Neural cell (in vitro differentiated cells): ENCODE measurements around the gene CLTB. TPM values are rescaled to one million over a fixed set of nuclear protein-coding genes. Genes with fewer than 3 reads are reported as not detected.

Experiments used
- H2AFZ ChIP-seq: fragments of 200-600, 300-800 bp; sonication (generic), shearing (Covaris generic); 2 replicates; pipeline ENCODE4 v1.6.0; 2014; ENCODE audit warnings: low read depth, mild to moderate bottlenecking, antibody characterized with exemption, low read length, moderate library complexity
- H3F3A ChIP-seq: fragments of 200-600 bp; shearing (Covaris generic); 2 replicates; pipeline ENCODE4 v1.6.1; 2016; ENCODE audit warnings: mild to moderate bottlenecking, moderate library complexity, mixed read lengths, antibody characterized with exemption, low read length; ENCODE audit not compliant: insufficient read depth, poor library complexity, severe bottlenecking
- H3K27ac ChIP-seq: fragments of 200-600, 300-800 bp; sonication (generic), shearing (Covaris generic); 2 replicates; pipeline ENCODE4 v1.5.1; 2014; ENCODE audit warnings: mild to moderate bottlenecking, low read length, moderate library complexity
- H3K27me3 ChIP-seq: fragments of 300-800, 200-600 bp; sonication (generic), shearing (Covaris generic); 2 replicates; pipeline ENCODE4 v1.6.0; 2014; ENCODE audit warnings: mild to moderate bottlenecking, low read depth, low read length, moderate library complexity; ENCODE audit not compliant: insufficient read depth
- H3K36me3 ChIP-seq: fragments of 300-800, 200-600 bp; sonication (generic), shearing (Covaris generic); 2 replicates; pipeline ENCODE4 v1.5.1; 2014; ENCODE audit warnings: mild to moderate bottlenecking, antibody characterized with exemption, low read length, moderate library complexity; ENCODE audit not compliant: insufficient read depth
- H3K4me2 ChIP-seq: fragments of 300-800, 200-600 bp; sonication (generic), shearing (Covaris generic); 2 replicates; pipeline ENCODE4 v1.6.0; 2014; ENCODE audit warnings: mild to moderate bottlenecking, low read length
- H3K4me3 ChIP-seq: fragments of 300-800, 200-600 bp; sonication (generic), shearing (Covaris generic); 2 replicates; pipeline ENCODE4 v1.5.1; 2014; ENCODE audit warnings: mild to moderate bottlenecking, low read length, moderate library complexity
- H3K79me2 ChIP-seq: fragments of 200-600 bp; shearing (Covaris generic); replicated peaks from 2 replicates; pipeline ENCODE4 v1.6.0; 2014; ENCODE audit warnings: mild to moderate bottlenecking, low read length, moderate library complexity; ENCODE audit not compliant: insufficient read depth
- H3K9ac ChIP-seq: fragments of 300-800, 200-600 bp; sonication (generic), shearing (Covaris generic); 2 replicates; pipeline ENCODE4 v1.6.1; 2016; ENCODE audit warnings: mild to moderate bottlenecking, low read length, mixed read lengths
- H3K9me2 ChIP-seq: fragments of 200-600 bp; shearing (Covaris generic); 2 replicates; pipeline ENCODE4 v1.6.1; 2016; ENCODE audit warnings: mild to moderate bottlenecking, low read length, mixed read lengths; ENCODE audit not compliant: insufficient read depth
- H3K9me3 ChIP-seq: fragments of 200-600, 300-800 bp; sonication (generic), shearing (Covaris generic); 2 replicates; pipeline ENCODE4 v1.6.1; 2016; ENCODE audit warnings: mild to moderate bottlenecking, mixed run types, low read length, moderate library complexity, mixed read lengths
- H4K20me1 ChIP-seq: fragments of 200-600 bp; shearing (Covaris generic); 2 replicates; pipeline ENCODE4 v1.6.1; 2016; ENCODE audit warnings: mild to moderate bottlenecking, mixed run types; ENCODE audit not compliant: insufficient read depth
- CTCF ChIP-seq: fragments of 450-650 bp; IDR thresholded peaks from 2 replicates; pipeline ENCODE4 v1.5.1; 2014; ENCODE audit warnings: antibody characterized with exemption, mild to moderate bottlenecking, moderate library complexity; ENCODE audit not compliant: poor library complexity, severe bottlenecking
- EP300 ChIP-seq: fragments of 450-650 bp; conservative IDR thresholded peaks from 2 replicates; pipeline ENCODE4 v1.6.1; 2014; ENCODE audit warnings: antibody characterized with exemption, mild to moderate bottlenecking, moderate library complexity; ENCODE audit not compliant: poor library complexity, severe bottlenecking
- EZH2 ChIP-seq: fragments of 200-600, 300-800 bp; shearing (Covaris generic), sonication (generic); IDR thresholded peaks from 2 replicates; pipeline ENCODE4 v1.6.1; 2014; ENCODE audit warnings: antibody characterized with exemption, low read length, borderline replicate concordance, mild to moderate bottlenecking; ENCODE audit not compliant: insufficient read depth, poor library complexity, severe bottlenecking
- MXI1 ChIP-seq: fragments of 450-650 bp; conservative IDR thresholded peaks from 2 replicates; pipeline ENCODE4 v1.6.1; 2014; ENCODE audit warnings: antibody characterized with exemption, mild to moderate bottlenecking; ENCODE audit not compliant: poor library complexity, severe bottlenecking
- POLR2AphosphoS5 ChIP-seq: IDR thresholded peaks from 2 replicates; pipeline ENCODE4 v1.6.1; 2012
- RAD21 ChIP-seq: fragments of 450-650 bp; conservative IDR thresholded peaks from 2 replicates; pipeline ENCODE4 v1.6.1; 2014; ENCODE audit warnings: antibody characterized with exemption, mild to moderate bottlenecking, moderate library complexity
- REST ChIP-seq: IDR thresholded peaks from 2 replicates; pipeline ENCODE4 v1.6.1; 2012; ENCODE audit warnings: borderline replicate concordance
- SMC3 ChIP-seq: fragments of 450-650 bp; conservative IDR thresholded peaks from 2 replicates; pipeline ENCODE4 v1.6.1; 2014; ENCODE audit warnings: antibody characterized with exemption, mild to moderate bottlenecking, moderate library complexity; ENCODE audit not compliant: poor library complexity
- TAF1 ChIP-seq: IDR thresholded peaks from 2 replicates; pipeline ENCODE4 v1.6.1; 2012; ENCODE audit warnings: low read depth
- polyA plus RNA-seq: library from polyadenylated mRNA; depleted of rRNA; stranded (reverse); fragments of >200 nt; gene quantifications from 2 replicates; pipeline ENCODE4 v1.2.3, GENCODE V29; 2014

CLTB gene
- polyA plus RNA-seq, 1 donor from 2014 or later, result 239 TPM

- no peak overlapping the region for H3K4me2 ChIP-seq
- no peak overlapping the region for H2AFZ ChIP-seq
- H3K9ac ChIP-seq, result no peak overlapping the region
- H3K79me2 ChIP-seq, result no peaks in the 10 kb centered on the region
- TF ChIP-seq POLR2AphosphoS5, result no peak
- no peak for TF ChIP-seq TAF1
- no peak for TF ChIP-seq RAD21
- TF ChIP-seq REST, result no peak
- TF ChIP-seq MXI1, result no peak
- no peak for TF ChIP-seq SMC3
- no peak for TF ChIP-seq EZH2
- TF ChIP-seq CTCF, result no peak
- TF ChIP-seq EP300, result no peak
- H3K36me3 ChIP-seq, result no peaks in the 10 kb centered on the region
- no peaks in the 10 kb centered on the region for H3K27me3 ChIP-seq
- no peak overlapping the region for H3K27ac ChIP-seq
- H3K4me3 ChIP-seq, result no peak overlapping the region
- H3K9me2 ChIP-seq, result no peaks in the 10 kb centered on the region
- no peaks in the 10 kb centered on the region for H3F3A ChIP-seq
- no peaks in the 10 kb centered on the region for H4K20me1 ChIP-seq
- H3K9me3 ChIP-seq, result no peaks in the 10 kb centered on the region
Measured at GRCh38 chr5:176400382-176401156, 15.8 kb downstream of the CLTB start.

GRCh38 chr5:176397736-176398420 lies 18.5 kb downstream of the CLTB start:
- Histone ChIP-seq H2AFZ (no peak overlapping the region), H3K9me3 (no peaks in the 10 kb centered on the region), H3K36me3 (no peaks in the 10 kb centered on the region), H3F3A (no peaks in the 10 kb centered on the region), H3K27me3 (no peaks in the 10 kb centered on the region), H3K9ac (no peak overlapping the region), H3K4me2 (no peak overlapping the region), H3K9me2 (no peaks in the 10 kb centered on the region), H3K27ac (no peak overlapping the region), H3K79me2 (no peaks in the 10 kb centered on the region), H3K4me3 (no peak overlapping the region), H4K20me1 (no peaks in the 10 kb centered on the region)
- no peak for TF ChIP-seq RAD21
- no peak for TF ChIP-seq TAF1
- TF ChIP-seq CTCF, result no peak
- no peak for TF ChIP-seq EZH2
- TF ChIP-seq REST, result no peak
- TF ChIP-seq EP300, result no peak
- TF ChIP-seq SMC3, result no peak
- no peak for TF ChIP-seq MXI1
- TF ChIP-seq POLR2AphosphoS5, result no peak
